Adrenal gland (tissue), 5 donors: ENCODE results near the gene CEP128.

Source experiments
- CTCF ChIP-seq, 6 experiments: fragments of 450-650 bp in 4 of 6; fragments of 200-600 bp in 2 of 6; sonication (generic) in 1 of 6; IDR thresholded peaks; 1 replicate in 5 of 6; 2 replicates in 1 of 6; pipeline versions ENCODE4 v1.5.1 to v1.8.0; 2016 to 2021; ENCODE audit warnings: antibody characterized with exemption in 6 of 6, mild to moderate bottlenecking in 2 of 6, moderate library complexity in 1 of 6
- POLR2A ChIP-seq, 2 donors: fragments of 450-650 bp; IDR thresholded peaks; one replicate each; pipeline ENCODE4 v1.6.1; 2017; ENCODE audit warnings: antibody characterized with exemption in 2 of 2, mild to moderate bottlenecking in 2 of 2, moderate library complexity in 1 of 2
- donor health status: DM: no; HTN: no; CAD: no.

- TF ChIP-seq CTCF (IDR thresholded peaks at IDR 0.05) (no peak), POLR2A (IDR thresholded peaks at IDR 0.05) (no peak)
These were observed 420.1 kb downstream of the CEP128 start for GRCh38 chr14:80521456-80521855.
